Hepatocyte (in vitro differentiated cells): ENCODE data around the gene OGG1.

Experiments used
- CTCF ChIP-seq: fragments of 200-600 bp; sonication (generic); IDR thresholded peaks from 2 replicates; pipeline ENCODE4 v1.5.1; 2016; ENCODE audit warnings: antibody characterized with exemption, mild to moderate bottlenecking; ENCODE audit not compliant: poor library complexity
- EZH2 ChIP-seq: fragments of 200-600 bp; sonication (generic); IDR thresholded peaks from 2 replicates; pipeline ENCODE4 v1.6.1; 2016; ENCODE audit warnings: antibody characterized with exemption, mild to moderate bottlenecking, borderline replicate concordance
- EZH2phosphoT487 ChIP-seq: fragments of 200-600 bp; sonication (generic); IDR thresholded peaks from one replicate; pipeline ENCODE4 v1.6.1; 2018; ENCODE audit warnings: antibody characterized with exemption, mild to moderate bottlenecking, low read depth, moderate library complexity; ENCODE audit not compliant: unreplicated experiment, severe bottlenecking

DNA sequence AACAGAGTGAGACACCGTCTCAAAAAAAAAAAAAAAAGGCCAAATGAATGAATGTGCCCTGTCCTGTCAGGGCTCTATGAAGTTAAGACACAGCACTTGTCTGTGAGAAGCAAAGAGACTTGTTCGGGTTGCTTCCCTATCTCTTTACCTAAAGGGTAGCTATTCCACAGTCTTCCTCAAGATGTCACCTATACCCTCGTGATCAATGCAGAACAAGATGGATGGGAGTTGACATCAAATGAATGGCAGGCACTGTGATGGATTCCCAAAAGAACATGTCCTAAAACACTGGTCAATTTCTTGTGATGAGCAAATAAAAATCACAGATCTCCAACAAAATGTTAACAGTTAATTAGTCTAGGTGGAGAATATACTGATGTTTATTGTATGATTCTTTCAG lies 33.0 kb downstream of the OGG1 start:
- TF ChIP-seq CTCF (no peak), EZH2 (no peak), EZH2phosphoT487 (no peak)
